GM23338 (cell line): ENCODE measurements around the gene TSEN2. TPM values are rescaled to one million over a fixed set of nuclear protein-coding genes. Genes with fewer than 3 reads are reported as not detected.

Experiments used
- ATAC-seq: fragments of 200-7000 bp; cut with Tn5 transposase; 3 replicates; pipeline ENCODE4 v1.9.1; 2020
- DNase-seq: peaks from one replicate; pipeline ENCODE4 v3.0.0-alpha.2; 2015; ENCODE audit warnings: low spot score
- H2AFZ ChIP-seq: fragments of 200-600 bp; sonication (generic); 2 replicates; pipeline ENCODE4 v1.8.0; 2016; ENCODE audit warnings: antibody characterized with exemption, mild to moderate bottlenecking, moderate library complexity
- H3F3A ChIP-seq: fragments of 200-600 bp; sonication (generic); replicated peaks from 2 replicates; pipeline ENCODE4 v1.8.0; 2017; ENCODE audit warnings: antibody characterized with exemption, mixed run types, low read depth
- H3K27ac ChIP-seq: fragments of 200-600 bp; sonication (generic); 2 replicates; pipeline ENCODE4 v1.6.1; 2016; ENCODE audit warnings: low read depth
- H3K27me3 ChIP-seq: fragments of 200-600 bp; sonication (generic); 2 replicates; pipeline ENCODE4 v1.8.0; 2016; ENCODE audit warnings: mild to moderate bottlenecking, mixed run types, moderate library complexity; ENCODE audit not compliant: insufficient read depth
- H3K36me3 ChIP-seq: fragments of 200-600 bp; sonication (generic); 2 replicates; pipeline ENCODE4 v1.8.0; 2016; ENCODE audit warnings: mild to moderate bottlenecking; ENCODE audit not compliant: insufficient read depth
- H3K4me1 ChIP-seq: fragments of 200-600 bp; sonication (generic); 2 replicates; pipeline ENCODE4 v1.8.0; 2016; ENCODE audit warnings: mild to moderate bottlenecking, moderate library complexity; ENCODE audit not compliant: insufficient read depth
- H3K4me2 ChIP-seq: fragments of 200-600 bp; sonication (generic); 2 replicates; pipeline ENCODE4 v1.7.1; 2017; ENCODE audit warnings: mixed run types
- H3K4me3 ChIP-seq: fragments of 200-600 bp; sonication (generic); 2 replicates; pipeline ENCODE4 v1.6.1; 2016; ENCODE audit warnings: mixed run types
- H3K79me2 ChIP-seq: fragments of 200-600 bp; sonication (generic); replicated peaks from 2 replicates; pipeline ENCODE4 v1.8.0; 2017; ENCODE audit warnings: mild to moderate bottlenecking; ENCODE audit not compliant: insufficient read depth
- H3K9me2 ChIP-seq: fragments of 200-600 bp; sonication (generic); 2 replicates; pipeline ENCODE4 v1.8.0; 2017; ENCODE audit not compliant: insufficient read depth
- H4K20me1 ChIP-seq: fragments of 200-600 bp; sonication (generic); replicated peaks from 2 replicates; pipeline ENCODE4 v1.8.0; 2017; ENCODE audit warnings: mild to moderate bottlenecking; ENCODE audit not compliant: insufficient read depth
- H3K27ac Mint-ChIP-seq: 2 replicates; pipeline ENCODE4 v1.8.0; 2020; ENCODE audit warnings: inconsistent platforms, mild to moderate bottlenecking, moderate library complexity, mixed read lengths
- H3K27me3 Mint-ChIP-seq: 3 replicates; pipeline ENCODE4 v1.8.0; 2022; ENCODE audit warnings: low read depth, mild to moderate bottlenecking, moderate library complexity, mixed read lengths, inconsistent platforms; ENCODE audit not compliant: insufficient read depth, poor library complexity
- H3K36me3 Mint-ChIP-seq: 3 replicates; pipeline ENCODE4 v1.8.0; 2021; ENCODE audit warnings: low read depth, mild to moderate bottlenecking, inconsistent platforms, moderate library complexity, mixed read lengths
- H3K4me1 Mint-ChIP-seq: 3 replicates; pipeline ENCODE4 v1.8.0; 2020; ENCODE audit warnings: mild to moderate bottlenecking, inconsistent platforms, mixed read lengths
- H3K4me3 Mint-ChIP-seq: 3 replicates; pipeline ENCODE4 v1.8.0; 2021; ENCODE audit warnings: moderate library complexity, mild to moderate bottlenecking, inconsistent platforms, mixed read lengths
- H3K9me3 Mint-ChIP-seq: 3 replicates; pipeline ENCODE4 v1.8.0; 2020; ENCODE audit warnings: moderate library complexity, mild to moderate bottlenecking, inconsistent platforms, mixed read lengths
- CTCF ChIP-seq, 2 experiments: fragments of 200-600 bp in 1 of 2; sonication (generic) in 1 of 2; conservative IDR thresholded peaks; 2 replicates each; pipeline versions ENCODE4 v1.5.1 to v1.6.1; 2016 to 2017; ENCODE audit warnings: antibody characterized with exemption in 2 of 2, low read depth in 2 of 2, mild to moderate bottlenecking in 2 of 2, moderate library complexity in 1 of 2
- ETS1 ChIP-seq: IDR thresholded peaks from 2 replicates; pipeline ENCODE4 v1.6.1; 2016; ENCODE audit warnings: antibody characterized with exemption
- NANOG ChIP-seq: IDR thresholded peaks from 2 replicates; pipeline ENCODE4 v1.6.1; 2016; ENCODE audit warnings: antibody characterized with exemption, borderline replicate concordance
- POLR2AphosphoS5 ChIP-seq: IDR thresholded peaks from 2 replicates; pipeline ENCODE4 v1.6.1; 2016; ENCODE audit warnings: antibody characterized with exemption, low read depth
- REST ChIP-seq: IDR thresholded peaks from one replicate; pipeline ENCODE4 v1.6.1; 2018; ENCODE audit warnings: antibody characterized with exemption; ENCODE audit not compliant: unreplicated experiment
- STAT1 ChIP-seq: IDR thresholded peaks from one replicate; pipeline ENCODE4 v1.6.1; 2016; ENCODE audit warnings: antibody characterized with exemption; ENCODE audit not compliant: unreplicated experiment
- ZNF114 ChIP-seq: fragments of 250-450 bp; sonication (Bioruptor Pico); IDR thresholded peaks from 2 replicates; pipeline ENCODE4 v1.5.0; 2020; ENCODE audit warnings: mild to moderate bottlenecking, moderate library complexity
- ZNF331 ChIP-seq: fragments of 250-450 bp; sonication (Bioruptor Pico); IDR thresholded peaks from 2 replicates; pipeline ENCODE4 v1.5.0; 2020; ENCODE audit warnings: low read depth, mild to moderate bottlenecking, moderate library complexity
- ZNF462 ChIP-seq: fragments of 250-450 bp; sonication (Bioruptor Pico); IDR thresholded peaks from 2 replicates; pipeline ENCODE4 v1.5.0; 2020; ENCODE audit warnings: mild to moderate bottlenecking, moderate library complexity
- polyA plus RNA-seq: library from polyadenylated mRNA; unstranded; fragments of >200 nt; fragmentation: Nextera tagmentation; extraction: Ambion mirVana; gene quantifications from 2 replicates; pipeline ENCODE4 v1.2.1, GENCODE V29; 2016
- total RNA-seq: library from RNA; depleted of rRNA; stranded (reverse); fragments of >200 nt; shearing (Covaris generic); gene quantifications from 2 replicates; pipeline ENCODE4 v1.2.3, GENCODE V29; 2014

Gene TSEN2
- total and polyA plus RNA-seq, 2 experiments from 2014 or later, result 27.7 to 30.0 TPM

GRCh38 chr3:12468276-12468675 lies 16.0 kb upstream of the TSEN2 start:
- Histone ChIP-seq H3F3A (no peaks in the 10 kb centered on the region), H3K4me2 (no peak overlapping the region), H3K4me1 (no peaks in the 10 kb centered on the region; the same call in 1 of the 2 replicates), H2AFZ (no peak overlapping the region), H3K36me3 (no peaks in the 10 kb centered on the region), H4K20me1 (no peaks in the 10 kb centered on the region), H3K27ac (no peak overlapping the region), H3K4me3 (no peak overlapping the region), H3K79me2 (no peaks in the 10 kb centered on the region), H3K9me2 (no peaks in the 10 kb centered on the region), H3K27me3 (no peaks in the 10 kb centered on the region)
- Mint-ChIP-seq H3K27me3 (peaks cover 3% of the 10 kb centered on the region), H3K4me3 (no peak overlapping the region), H3K27ac (no peak overlapping the region), H3K9me3 (no peaks in the 10 kb centered on the region), H3K4me1 (peaks cover 10% of the 10 kb centered on the region), H3K36me3 (no peaks in the 10 kb centered on the region)
- ATAC-seq (no peak), DNase-seq (no peak)
- TF ChIP-seq REST (no peak), NANOG (no peak), CTCF (conservative IDR thresholded peaks at IDR 0.05; ENCODE audit: low read depth in 2 of 2) (no peak), ZNF331 (CRISPR knock-in tag) (no peak), POLR2AphosphoS5 (no peak), ZNF462 (no peak), ETS1 (no peak), ZNF114 (no peak), STAT1 (no peak)
